IPS-18c (cell line): ENCODE results near the gene MX1.

Experiments
- H3K4me3 ChIP-seq: 2 replicates; pipeline ENCODE4 v1.7.0; 2013; ENCODE audit warnings: low read depth, mild to moderate bottlenecking, low read length, moderate library complexity; ENCODE audit not compliant: insufficient read depth
- H3K9me3 ChIP-seq: one replicate; pipeline ENCODE4 v1.6.1; 2013; ENCODE audit warnings: mild to moderate bottlenecking, low read length, moderate library complexity; ENCODE audit not compliant: control insufficient read depth, insufficient read depth

Gene MX1

DNA sequence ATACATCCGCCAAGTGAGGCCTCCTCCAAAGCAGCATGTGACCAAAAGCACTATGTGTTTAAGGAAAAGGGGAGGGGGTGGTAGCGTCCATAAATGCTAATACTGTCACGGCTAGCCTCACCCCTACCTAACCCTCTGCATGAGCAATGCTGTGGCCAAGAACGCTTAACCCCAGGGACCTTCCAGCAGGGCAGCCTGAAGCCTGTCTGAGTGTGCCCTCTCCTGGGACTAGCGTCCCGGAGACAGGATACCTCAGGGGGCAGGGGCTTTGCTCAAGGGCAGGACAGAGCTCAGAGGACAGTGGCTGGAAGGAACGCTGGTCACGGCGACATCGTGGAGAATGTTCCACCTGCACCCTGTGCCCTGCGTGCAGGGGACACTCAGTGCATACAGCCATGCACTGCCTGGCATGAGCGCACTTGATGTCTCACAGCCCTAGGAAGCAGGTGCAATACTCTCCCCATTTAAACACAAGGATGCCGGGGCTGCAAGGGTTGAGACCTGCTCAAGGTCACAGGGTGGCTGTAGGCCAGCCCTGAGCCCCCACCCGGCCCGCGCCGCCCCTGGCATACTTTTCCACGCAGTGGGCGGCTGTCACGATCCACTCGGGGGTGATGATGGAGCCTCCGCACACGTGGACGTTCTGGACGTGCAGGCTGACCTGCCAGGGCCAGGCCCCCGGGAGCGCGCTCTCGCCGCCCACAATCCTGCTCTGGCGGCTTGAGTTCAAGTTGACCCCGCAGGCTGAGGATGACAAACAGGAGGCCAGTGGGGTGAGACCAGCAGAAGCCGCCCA lies 46.9 kb downstream of the MX1 start:
- no peaks in the 10 kb centered on the region for H3K9me3 ChIP-seq
- H3K4me3 ChIP-seq, result no peak overlapping the region

DNA sequence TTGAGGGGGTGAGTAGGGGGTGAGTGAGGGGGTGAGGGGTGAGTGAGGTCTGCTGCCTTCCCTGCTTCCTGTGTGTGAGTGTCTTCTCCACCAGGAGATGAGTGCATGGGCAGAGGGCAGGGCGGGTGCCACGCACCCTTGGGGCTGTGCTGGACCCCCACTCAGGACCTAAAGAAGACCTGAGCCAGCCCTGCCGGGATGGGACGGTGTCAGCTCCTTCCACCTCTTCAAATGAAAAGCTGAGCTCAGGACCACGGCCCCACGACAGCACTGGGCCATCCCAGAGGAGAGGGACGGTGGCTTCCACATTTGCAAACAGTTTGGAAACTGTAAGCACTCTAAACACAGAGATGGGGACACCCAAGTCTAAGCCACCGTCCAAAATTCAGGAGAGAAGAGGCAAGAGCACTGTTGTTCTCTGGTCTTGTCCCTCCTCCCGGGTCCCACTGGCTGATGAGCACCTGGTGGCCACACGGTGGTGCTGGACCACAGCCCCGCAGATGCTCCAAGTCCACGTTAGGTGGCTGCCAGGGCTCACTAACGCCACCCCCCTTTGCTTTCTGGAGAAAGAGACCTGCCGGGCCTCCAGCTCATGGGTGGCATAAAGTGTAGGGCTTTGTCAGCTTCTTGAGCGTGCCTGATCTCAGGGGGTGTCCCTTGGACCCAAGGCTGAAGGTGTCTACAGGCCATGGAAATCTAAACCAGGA lies 49.8 kb downstream of the MX1 start:
- H3K9me3 ChIP-seq, result no peaks in the 10 kb centered on the region
- H3K4me3 ChIP-seq, result no peak overlapping the region

DNA sequence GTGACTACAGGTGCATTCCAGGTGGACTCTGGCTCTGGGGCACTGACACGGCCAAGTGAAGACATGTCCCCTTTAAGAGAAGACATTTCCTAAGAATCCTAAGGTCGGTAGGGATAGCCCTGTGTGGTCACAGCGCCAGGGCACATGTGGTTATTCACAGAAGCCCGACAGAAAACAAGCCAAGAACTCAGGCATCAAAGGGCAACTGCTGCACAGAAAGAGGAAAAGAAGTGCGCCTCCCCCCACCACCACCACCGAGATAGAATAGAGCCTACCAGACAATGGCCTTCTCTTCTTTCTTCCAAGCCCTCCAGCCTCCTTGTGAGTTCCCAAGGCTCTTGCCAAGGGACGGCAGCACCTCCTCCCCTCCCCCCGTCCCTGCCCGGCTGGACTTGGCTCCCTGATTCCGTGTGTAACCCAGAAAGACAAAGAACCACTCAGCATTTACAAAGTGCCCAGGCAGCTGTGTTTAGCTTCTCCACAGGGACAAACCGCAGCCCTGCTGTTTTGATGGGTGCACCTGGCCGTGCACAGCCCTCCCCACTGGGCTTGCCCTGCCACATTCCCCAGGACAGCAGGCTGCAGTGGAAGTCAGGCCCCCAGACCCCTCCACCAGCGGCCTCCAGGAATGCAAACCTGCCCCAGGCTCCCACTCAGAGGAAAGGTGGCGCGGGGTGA lies 51.7 kb downstream of the MX1 start:
- no peaks in the 10 kb centered on the region for H3K9me3 ChIP-seq
- H3K4me3 ChIP-seq, result peak overlapping the region; percentile 15; the same call in 1 of the 2 replicates

DNA sequence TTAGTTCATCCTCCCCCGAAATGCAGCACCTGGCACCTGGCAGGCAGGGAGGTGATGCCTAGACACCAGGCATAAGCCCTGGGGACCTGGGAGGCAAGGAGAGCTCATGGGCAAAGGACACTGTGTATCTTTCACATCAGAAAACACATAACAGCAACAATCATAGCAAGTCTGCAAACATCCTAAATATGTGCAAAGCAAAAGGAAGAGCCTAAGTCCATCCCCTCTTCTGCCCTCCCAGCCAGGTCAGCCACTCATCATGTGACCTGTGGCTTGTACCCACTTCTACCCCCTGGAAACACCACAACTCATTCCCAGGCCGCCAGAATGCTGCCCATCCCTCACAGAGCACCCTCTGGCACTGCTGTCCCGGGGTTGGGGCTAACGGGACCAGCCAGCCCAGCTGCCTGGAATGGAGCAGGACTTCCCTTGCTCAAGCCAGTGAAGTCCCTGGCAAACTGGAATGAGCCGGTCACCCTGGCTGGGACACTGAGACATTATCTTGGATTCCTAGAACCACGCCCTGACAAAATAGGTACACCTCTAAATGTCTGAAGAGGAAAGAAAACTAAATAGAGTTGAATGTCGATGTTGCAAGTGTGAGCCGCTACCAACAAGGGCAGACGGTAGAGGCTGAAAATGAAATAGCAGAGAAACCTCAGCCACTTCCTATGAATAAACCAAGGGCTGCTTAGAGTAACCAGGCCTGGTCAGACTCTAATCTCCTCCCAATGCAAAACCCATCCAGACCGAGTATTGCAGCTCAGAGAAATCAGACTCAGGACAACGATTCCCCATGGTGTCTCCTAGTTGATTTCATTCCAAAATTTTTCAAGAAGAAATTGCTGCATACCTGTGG lies 52.5 kb downstream of the MX1 start:
- Histone ChIP-seq H3K4me3 (no peak overlapping the region), H3K9me3 (no peaks in the 10 kb centered on the region)

DNA sequence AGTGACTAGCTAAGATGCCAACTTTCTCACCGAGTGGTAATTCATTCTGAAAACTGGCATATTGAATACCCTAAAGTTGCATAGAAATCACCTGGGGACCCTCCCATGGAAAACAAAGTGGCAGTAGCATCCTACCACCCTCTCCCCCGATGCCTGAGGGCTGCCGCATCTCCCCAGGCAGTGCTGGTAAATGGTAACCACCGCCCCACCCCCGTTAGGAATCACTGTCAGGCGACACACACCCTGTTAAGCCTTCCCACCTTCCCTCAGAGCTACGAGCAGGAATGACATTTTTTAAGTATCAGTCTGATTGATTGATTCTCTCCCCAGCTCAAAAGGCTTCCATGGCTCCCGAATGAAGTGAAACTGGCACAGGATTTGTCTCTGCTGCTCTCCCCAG lies 53.6 kb downstream of the MX1 start:
- Histone ChIP-seq H3K9me3 (no peaks in the 10 kb centered on the region), H3K4me3 (no peak overlapping the region)

DNA sequence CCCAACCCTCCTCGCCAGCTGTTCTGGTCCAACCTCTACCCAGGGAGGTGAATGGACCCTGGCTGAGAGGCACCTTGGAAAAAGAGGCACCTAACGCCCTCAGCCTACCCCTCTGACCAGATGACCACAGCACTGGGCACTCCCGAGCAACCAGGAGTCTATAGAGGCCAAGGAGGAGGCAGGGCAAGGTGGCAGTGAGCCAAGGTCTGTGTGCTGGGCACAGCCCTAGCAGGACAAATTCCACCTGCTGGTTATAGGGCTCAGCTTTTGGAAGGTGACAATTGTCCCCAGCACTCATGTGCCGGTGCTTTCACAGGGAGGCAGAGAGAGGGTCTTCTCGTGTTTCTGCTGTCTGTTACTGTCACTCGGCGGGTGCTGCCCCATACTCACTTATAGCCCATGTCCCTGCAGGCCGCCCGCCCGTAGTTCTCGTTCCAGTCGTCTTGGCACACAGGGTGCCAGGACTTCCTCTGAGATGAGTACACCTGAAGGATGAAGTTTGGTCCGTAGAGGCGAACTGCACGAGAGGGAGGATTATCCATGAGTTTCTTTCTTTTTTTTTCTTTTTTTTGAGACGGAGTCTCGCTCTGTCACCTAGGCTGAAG lies 54.1 kb downstream of the MX1 start:
- Histone ChIP-seq H3K9me3 (no peaks in the 10 kb centered on the region), H3K4me3 (no peak overlapping the region)

DNA sequence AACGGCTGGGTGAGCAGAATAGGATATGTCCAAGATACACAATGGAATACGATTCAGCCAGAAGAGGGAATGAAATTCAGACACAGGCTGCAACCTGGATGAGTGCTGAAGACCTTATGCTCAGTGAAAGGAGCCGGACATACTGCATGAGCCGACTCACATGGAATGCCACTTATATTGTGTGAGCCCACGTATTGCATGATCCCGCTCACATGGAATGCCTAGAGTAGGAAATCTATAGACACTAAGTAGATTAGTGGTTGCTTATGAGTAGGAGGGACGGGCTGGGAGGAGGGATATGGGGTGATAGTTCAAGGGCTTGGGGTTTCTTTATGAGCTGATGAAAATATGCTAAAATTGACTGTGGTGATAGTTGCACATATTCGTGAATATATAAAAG lies 55.2 kb downstream of the MX1 start:
- Histone ChIP-seq H3K9me3 (no peaks in the 10 kb centered on the region), H3K4me3 (no peak overlapping the region)

DNA sequence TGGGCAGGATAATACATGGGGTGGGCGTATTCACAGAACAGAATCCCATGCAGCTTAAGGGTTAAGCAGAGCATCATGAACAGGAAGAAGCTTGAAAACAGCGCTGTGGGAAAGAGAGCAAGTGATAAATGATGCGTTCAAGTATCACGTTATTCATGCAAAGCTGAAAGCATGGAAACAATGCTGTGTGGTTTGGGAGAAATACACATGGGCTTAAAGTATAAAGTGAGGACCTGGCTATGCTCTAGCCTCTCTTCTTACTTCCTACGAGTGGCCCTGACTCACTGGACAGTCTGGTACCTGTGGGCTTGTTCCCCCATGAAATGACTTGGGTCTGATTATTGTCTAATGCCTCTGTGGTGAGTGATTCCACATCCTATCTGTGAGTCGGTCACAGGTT lies 56.3 kb downstream of the MX1 start:
- H3K9me3 ChIP-seq, result no peaks in the 10 kb centered on the region
- H3K4me3 ChIP-seq, result no peak overlapping the region

DNA sequence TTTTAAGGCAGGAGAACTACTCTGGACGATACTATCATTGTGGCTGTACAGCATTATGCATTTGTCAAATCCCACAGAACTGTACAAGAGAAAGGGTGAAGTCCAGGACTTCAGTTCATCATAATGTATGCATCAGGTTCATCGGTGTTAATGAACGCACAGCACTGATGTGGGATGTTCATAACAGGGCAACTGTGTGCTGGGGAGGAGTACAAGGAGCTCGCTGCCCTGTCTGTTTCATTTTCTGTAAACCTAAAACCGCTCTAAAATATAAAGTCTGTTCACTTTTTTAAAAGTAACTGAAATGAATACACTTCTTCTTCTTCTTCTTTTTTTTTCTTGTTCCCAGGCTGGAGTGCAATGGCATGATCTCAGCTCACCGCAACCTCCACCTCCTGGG lies 56.9 kb downstream of the MX1 start:
- H3K4me3 ChIP-seq, result no peak overlapping the region
- H3K9me3 ChIP-seq, result no peaks in the 10 kb centered on the region

DNA sequence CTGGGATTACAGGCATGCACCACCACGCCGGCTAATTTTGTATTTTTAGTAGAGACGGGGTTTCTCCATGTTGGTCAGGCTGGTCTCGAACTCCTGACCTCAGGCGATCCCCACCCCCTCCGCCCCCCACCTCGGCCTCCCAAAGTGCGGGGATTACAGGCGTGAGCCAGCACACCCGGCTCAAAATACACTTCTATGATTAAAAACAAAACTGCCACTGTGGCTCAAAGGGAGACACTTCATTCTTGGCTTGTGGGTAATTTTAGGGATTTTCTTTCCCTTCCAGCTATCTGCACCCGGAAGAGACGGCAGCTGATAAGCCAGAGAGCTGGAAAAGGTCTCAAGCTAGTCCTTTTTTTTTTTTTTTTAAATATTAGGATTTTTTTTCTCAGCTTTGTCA lies 57.4 kb downstream of the MX1 start:
- no peaks in the 10 kb centered on the region for H3K9me3 ChIP-seq
- H3K4me3 ChIP-seq, result no peak overlapping the region

DNA sequence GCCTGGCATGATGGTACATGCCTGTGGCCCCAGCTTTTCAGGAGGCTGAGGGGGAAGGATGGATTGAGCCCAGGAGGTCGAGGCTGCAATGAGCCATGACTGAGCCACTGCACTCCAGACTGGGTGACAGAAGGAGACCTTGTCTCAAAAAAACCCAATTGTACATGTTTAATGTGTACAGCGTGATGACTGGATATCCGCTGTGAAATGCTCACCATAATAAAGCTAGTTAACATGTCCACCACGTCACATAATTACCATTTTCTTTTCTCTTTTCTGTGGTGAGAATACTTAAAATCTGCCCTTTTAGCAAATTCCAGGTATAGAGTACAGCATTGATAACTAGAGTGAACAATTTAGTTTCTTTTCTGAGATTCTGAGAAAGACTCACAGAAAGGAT lies 57.9 kb downstream of the MX1 start:
- Histone ChIP-seq H3K9me3 (peaks cover 3% of the 10 kb centered on the region), H3K4me3 (no peak overlapping the region)

DNA sequence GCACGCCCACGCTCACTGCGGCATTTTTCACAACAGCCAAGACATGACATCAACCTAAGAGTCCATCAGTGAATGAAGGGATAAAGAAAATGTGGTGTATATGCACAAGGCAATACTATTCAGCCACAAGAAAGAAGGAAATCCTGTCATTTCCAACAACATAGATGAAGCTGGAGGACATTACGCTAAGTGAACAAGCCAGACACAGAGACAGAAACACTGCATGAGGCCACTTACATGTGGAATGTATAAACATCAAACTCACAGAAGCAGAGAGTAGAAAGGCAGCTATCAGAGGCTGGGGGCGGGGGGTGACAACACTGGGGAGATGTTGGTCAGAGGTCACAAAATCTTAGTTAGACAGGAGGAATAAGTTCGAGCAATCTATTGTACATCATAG lies 61.0 kb downstream of the MX1 start:
- peaks cover 4% of the 10 kb centered on the region for H3K9me3 ChIP-seq
- no peak overlapping the region for H3K4me3 ChIP-seq

DNA sequence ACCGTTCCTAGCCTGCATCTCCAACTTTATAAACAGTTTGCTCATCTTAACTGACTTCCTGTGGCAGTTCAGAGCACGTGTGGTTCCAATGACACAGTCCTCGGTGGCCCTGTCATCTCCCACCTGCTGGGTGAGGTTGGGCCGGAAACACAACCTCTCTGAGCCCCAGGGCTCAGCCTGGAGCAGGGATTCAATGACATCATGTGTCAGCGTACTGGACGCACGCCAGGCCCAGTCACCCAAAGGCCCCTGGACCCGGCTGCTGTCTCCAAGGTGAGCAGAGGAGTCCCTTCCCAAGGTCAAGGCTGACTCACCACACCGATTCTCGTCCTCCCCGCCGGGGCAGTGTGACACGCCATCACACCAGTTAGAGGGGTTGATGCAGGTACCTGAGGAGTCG lies 62.0 kb downstream of the MX1 start:
- H3K9me3 ChIP-seq, result peaks cover 4% of the 10 kb centered on the region
- H3K4me3 ChIP-seq, result no peak overlapping the region

DNA sequence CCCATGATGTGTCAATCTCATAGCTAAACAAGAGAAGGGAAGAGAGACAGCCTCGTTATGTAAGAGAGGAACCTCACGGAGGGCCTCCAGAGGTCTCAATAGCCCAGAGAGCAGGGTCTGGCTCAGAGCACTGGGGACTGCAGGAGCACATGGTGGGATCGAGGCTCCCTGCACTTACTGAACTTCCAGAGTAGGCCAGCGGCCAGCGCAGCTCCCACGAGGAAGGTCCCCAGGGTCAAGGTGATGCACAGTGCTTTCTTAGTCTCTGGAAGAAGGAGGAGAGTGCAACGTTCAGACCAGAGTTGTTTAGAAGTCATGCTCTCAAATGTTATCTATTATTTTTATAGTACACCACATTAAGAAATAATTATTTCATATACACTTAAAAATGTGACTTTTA lies 63.3 kb downstream of the MX1 start:
- Histone ChIP-seq H3K4me3 (no peak overlapping the region), H3K9me3 (peaks cover 4% of the 10 kb centered on the region)

DNA sequence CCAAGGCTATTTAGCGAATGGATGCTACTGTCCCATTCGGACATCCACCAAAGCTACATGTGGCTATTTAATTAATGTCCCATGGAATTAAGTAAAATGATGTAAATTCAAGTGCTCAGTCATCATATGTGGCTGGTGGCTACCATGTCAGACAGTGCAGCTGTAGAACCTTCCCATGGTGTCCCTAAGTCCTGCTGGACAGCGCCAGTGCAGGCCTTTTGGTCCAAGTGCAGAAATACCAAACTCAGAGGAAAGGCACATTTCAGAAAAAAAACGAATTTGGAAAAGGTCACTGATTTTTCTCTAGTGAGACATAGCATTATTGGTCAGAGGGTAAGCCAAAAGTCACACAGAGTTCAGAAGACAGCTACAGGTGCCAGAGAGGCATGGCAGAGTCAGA lies 64.3 kb downstream of the MX1 start:
- H3K4me3 ChIP-seq, result no peak overlapping the region

DNA sequence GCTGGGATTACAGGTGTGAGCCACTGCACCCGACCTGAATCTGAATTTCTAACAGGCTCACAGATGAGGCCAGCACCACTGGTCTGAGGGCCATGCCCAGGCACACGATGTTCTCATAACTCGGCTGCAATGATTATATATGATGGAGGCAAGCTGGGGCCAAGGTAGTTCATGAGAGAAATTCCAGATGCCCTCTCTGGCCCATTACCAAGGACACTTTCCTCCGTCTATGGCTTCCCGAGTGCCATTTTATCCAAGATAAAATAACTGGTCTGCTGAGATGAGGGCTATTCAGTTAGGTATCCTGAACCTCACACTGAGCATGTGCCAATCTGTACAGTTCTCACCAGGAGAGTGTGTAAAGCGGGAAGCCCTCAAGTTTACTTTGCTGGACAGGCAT lies 65.4 kb downstream of the MX1 start:
- peaks cover 4% of the 10 kb centered on the region for H3K9me3 ChIP-seq
- no peak overlapping the region for H3K4me3 ChIP-seq

More for the DNA sequence above, 64.3 kb downstream of the MX1 start:
- H3K9me3 ChIP-seq, result peaks cover 4% of the 10 kb centered on the region

DNA sequence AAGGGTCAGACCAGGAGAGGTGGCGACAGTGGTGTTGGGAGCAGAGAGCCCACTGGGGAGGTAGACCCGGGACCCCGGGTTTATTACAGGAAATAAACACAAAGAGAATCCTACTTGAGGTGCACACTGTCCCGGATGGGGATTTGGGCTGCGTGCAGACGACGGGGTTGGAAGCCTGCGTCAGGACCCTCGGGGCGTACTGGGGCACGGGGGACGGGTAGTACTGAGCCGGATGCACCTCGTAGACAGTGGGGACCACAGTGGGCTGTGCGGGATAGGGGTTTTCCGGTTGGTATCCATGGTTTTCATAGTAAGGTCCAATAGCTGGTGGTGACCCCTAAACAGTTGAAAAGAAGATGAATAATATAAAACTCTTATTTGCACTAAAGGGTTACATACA lies 68.2 kb downstream of the MX1 start:
- H3K4me3 ChIP-seq, result no peak overlapping the region
- no peaks in the 10 kb centered on the region for H3K9me3 ChIP-seq
